GM23248 (cell line): ENCODE results near the gene CDKN2A.

Experiments used
- EZH2 ChIP-seq: fragments of 200-600 bp; sonication (generic); IDR thresholded peaks from 2 replicates; pipeline ENCODE4 v1.6.1; 2018; ENCODE audit warnings: antibody characterized with exemption, mild to moderate bottlenecking; ENCODE audit not compliant: insufficient read depth, poor library complexity, severe bottlenecking
- EZH2phosphoT487 ChIP-seq: fragments of 200-600 bp; sonication (generic); IDR thresholded peaks from 2 replicates; pipeline ENCODE4 v1.6.1; 2018; ENCODE audit warnings: antibody characterized with exemption, moderate library complexity, mild to moderate bottlenecking, low read depth; ENCODE audit not compliant: insufficient read depth

GRCh38 chr9:21974722-21975409 lies 19.3 kb downstream of the CDKN2A start:
- TF ChIP-seq EZH2phosphoT487 (no peak; the same call in 1 of the 2 replicates), EZH2 (peak; percentile 54)
